GM12892 (cell line): Measurements from ENCODE around the gene SPACDR.

ENCODE experiments used
- POLR2A ChIP-seq: IDR thresholded peaks from 2 replicates; pipeline ENCODE4 v1.6.1; 2011; ENCODE audit warnings: low read depth, low read length, control low read depth
- POLR2AphosphoS5 ChIP-seq: IDR thresholded peaks from 2 replicates; pipeline ENCODE4 v1.6.1; 2011; ENCODE audit warnings: low read depth, low read length, control low read depth
- TAF1 ChIP-seq: IDR thresholded peaks from 2 replicates; pipeline ENCODE4 v1.6.1; 2011; ENCODE audit warnings: low read depth, mild to moderate bottlenecking, control low read depth, low read length, borderline replicate concordance

DNA sequence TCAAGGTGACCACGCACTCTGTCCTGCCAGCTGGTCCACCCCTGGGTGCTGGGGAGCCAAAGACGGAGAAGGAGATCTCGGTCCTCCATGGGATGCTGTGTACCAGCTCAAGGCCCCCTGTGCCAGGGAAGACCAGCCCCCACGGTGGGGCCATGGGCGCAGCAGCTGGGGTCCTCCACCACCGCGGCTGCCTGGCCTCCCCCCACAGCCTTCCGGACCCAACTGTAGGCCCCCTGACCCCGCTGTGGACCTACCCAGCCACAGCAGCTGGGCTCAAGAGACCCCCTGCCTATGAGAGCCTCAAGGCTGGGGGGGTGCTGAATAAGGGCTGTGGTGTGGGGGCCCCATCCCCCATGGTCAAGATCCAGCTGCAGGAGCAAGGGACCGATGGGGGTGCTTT, 25.1 kb upstream of the SPACDR start:
- TF ChIP-seq POLR2A (no peak), TAF1 (no peak), POLR2AphosphoS5 (no peak)
